GM12878 (cell line): ENCODE measurements around the gene PLG. TPM values are rescaled to one million over a fixed set of nuclear protein-coding genes. Genes with fewer than 3 reads are reported as not detected.
"Not testable (repeated sequence)": the region's sequence is repeated elsewhere in the genome, so short reads cannot be mapped to it uniquely, and the experiment has no call there.

Source experiments
- ATAC-seq: fragments of 200-7000 bp; cut with Tn5 transposase; 3 replicates; pipeline ENCODE4 v1.9.1; 2020; ENCODE audit warnings: mild to moderate bottlenecking, moderate library complexity
- Bru-seq: library from RNA; stranded (reverse); fragments of 400-500 nt; gene quantifications from one replicate; lab custom pipeline; 2021; lab: Mats Ljungman, UMichigan
- BruChase-seq, 2 experiments: library from RNA; stranded (reverse); fragments of 400-500 nt; gene quantifications; one replicate each; lab custom pipeline; 2021; lab: Mats Ljungman, UMichigan
- BruUV-seq: library from RNA; stranded (reverse); fragments of 400-500 nt; replicated peaks from 2 replicates; lab custom pipeline; 2021; lab: Mats Ljungman, UMichigan
- CTCF ChIA-PET: fragments of 300-600 bp; sonication (Branson Sonifier 250); formaldehyde crosslinking; extraction: SDS; loops from one replicate; lab custom pipeline; 2021; ENCODE audit warnings: inconsistent platforms; lab: Yijun Ruan, JAX
- POLR2A ChIA-PET: fragments of 350-600 bp; formaldehyde crosslinking; extraction: SDS; loops from one replicate; lab custom pipeline; 2021; ENCODE audit warnings: inconsistent platforms; lab: Charles Lee
- RAD21 ChIA-PET: fragments of 300-600 bp; sonication (Branson Sonifier 250); formaldehyde crosslinking; loops from one replicate; lab custom pipeline; 2023; ENCODE audit warnings: antibody characterized with exemption; ENCODE audit not compliant: unreplicated experiment; lab: Charles Lee
- SMC1A ChIA-PET: fragments of 300-600 bp; sonication (Branson Sonifier 250); formaldehyde crosslinking; loops from one replicate; lab custom pipeline; 2023; ENCODE audit not compliant: unreplicated experiment, uncharacterized antibody; lab: Charles Lee
- DNase-seq: peaks from one replicate; pipeline ENCODE4 v3.0.0-alpha.2; 2011; ENCODE audit warnings: low read depth, low spot score
- FAIRE-seq: peaks from 3 replicates; lab custom pipeline; 2011; peaks lifted over from hg19 to GRCh38; lab: Jason Lieb, UNC
- H2AFZ ChIP-seq: 2 replicates; pipeline ENCODE4 v1.6.0; 2011; ENCODE audit warnings: low read depth, low read length, control low read depth; ENCODE audit not compliant: control insufficient read depth
- H3K27ac ChIP-seq: 2 replicates; pipeline ENCODE4 v1.5.1; 2011; ENCODE audit warnings: control low read depth; ENCODE audit not compliant: control insufficient read depth, insufficient read depth
- H3K27me3 ChIP-seq, 2 experiments: replicated peaks in 1 of 2; 2 replicates each; pipeline versions ENCODE4 v1.6.0 to v1.6.1; 2011; ENCODE audit warnings: low read length in 1 of 2; ENCODE audit not compliant: control insufficient read depth in 2 of 2, insufficient read depth in 2 of 2
- H3K36me3 ChIP-seq, 2 experiments: 2 replicates each; pipeline ENCODE4 v1.5.1; 2011; ENCODE audit warnings: low read length in 1 of 2; ENCODE audit not compliant: control insufficient read depth in 2 of 2, insufficient read depth in 2 of 2
- H3K4me1 ChIP-seq: 2 replicates; pipeline ENCODE4 v1.6.1; 2011; ENCODE audit warnings: mild to moderate bottlenecking, low read length, moderate library complexity, mixed read lengths; ENCODE audit not compliant: control insufficient read depth, insufficient read depth
- H3K4me2 ChIP-seq: 2 replicates; pipeline ENCODE4 v1.6.0; 2011; ENCODE audit warnings: control low read depth; ENCODE audit not compliant: control insufficient read depth, insufficient read depth
- H3K4me3 ChIP-seq: fragments of 200-600 bp; sonication (generic); 2 replicates; pipeline ENCODE4 v1.5.1; 2016
- H3K79me2 ChIP-seq: 2 replicates; pipeline ENCODE4 v1.6.0; 2011; ENCODE audit warnings: low read length; ENCODE audit not compliant: control insufficient read depth, insufficient read depth
- H3K9ac ChIP-seq: 2 replicates; pipeline ENCODE4 v1.8.0; 2011; ENCODE audit warnings: low read length, control low read depth, mixed read lengths; ENCODE audit not compliant: control insufficient read depth, insufficient read depth
- H3K9me3 ChIP-seq: replicated peaks from 3 replicates; pipeline ENCODE4 v1.5.1; 2011; ENCODE audit warnings: mild to moderate bottlenecking, low read length; ENCODE audit not compliant: control insufficient read depth, insufficient read depth
- H4K20me1 ChIP-seq: 2 replicates; pipeline ENCODE4 v1.6.0; 2011; ENCODE audit not compliant: control insufficient read depth, insufficient read depth
- BMI1 ChIP-seq: fragments of 450-650 bp; IDR thresholded peaks from 2 replicates; pipeline ENCODE4 v1.6.1; 2016; ENCODE audit warnings: mild to moderate bottlenecking, moderate library complexity, borderline replicate concordance
- CUX1 ChIP-seq: IDR thresholded peaks from 2 replicates; pipeline ENCODE4 v1.6.1; 2012; ENCODE audit warnings: improper control_type of control experiment, low read depth, low read length; ENCODE audit not compliant: insufficient replicate concordance
- EED ChIP-seq: sonication (generic); IDR thresholded peaks from 2 replicates; pipeline ENCODE4 v1.6.1; 2016; ENCODE audit warnings: antibody characterized with exemption, low read depth
- PAX5 ChIP-seq: IDR thresholded peaks from 2 replicates; pipeline ENCODE4 v1.6.1; 2011; ENCODE audit warnings: low read depth, low read length, borderline replicate concordance
- RB1 ChIP-seq: fragments of 450-650 bp; formaldehyde crosslinking; IDR thresholded peaks from 2 replicates; pipeline ENCODE4 v1.6.1; 2017; ENCODE audit warnings: mild to moderate bottlenecking, borderline replicate concordance
- SMAD1 ChIP-seq: fragments of 450-650 bp; IDR thresholded peaks from 2 replicates; pipeline ENCODE4 v1.6.1; 2018; ENCODE audit warnings: mild to moderate bottlenecking, low read depth; ENCODE audit not compliant: partially characterized antibody
- TCF3 ChIP-seq: IDR thresholded peaks from 2 replicates; pipeline ENCODE4 v1.6.1; 2012; ENCODE audit warnings: low read depth, mild to moderate bottlenecking, low read length, borderline replicate concordance; ENCODE audit not compliant: insufficient read depth
- WGBS: methylation state at CpG from one replicate; pipeline ENCODE4 v1.1.6; 2016; ENCODE audit warnings: low lambda C conversion rate; ENCODE audit not compliant: insufficient replicate concordance, insufficient coverage; ENCODE audit errors: missing lambda C conversion rate; 5-methylcytosine and 5-hydroxymethylcytosine counted together
- in situ Hi-C: fragments of 300-500 bp; cut with MboI; formaldehyde crosslinking; loops from 9 replicates; pipeline ENCODE4 v1.14.3; 2018; ENCODE audit warnings: mixed read lengths
- intact Hi-C: fragments of 100-400 bp; cut with micrococcal nuclease; formaldehyde crosslinking; loops from one replicate; pipeline ENCODE4 v1.14.2; 2022; ENCODE audit not compliant: unreplicated experiment
- long read RNA-seq, 2 experiments: library from polyadenylated mRNA; unstranded; transcript quantifications; one replicate each; pipeline ENCODE4 v2.0.0, GENCODE V29; 2019 to 2020
- polyA minus RNA-seq, 3 experiments: library from RNA; depleted of rRNA, polyadenylated mRNA; stranded (reverse); fragments of >200 nt; gene quantifications; 2 replicates each; pipeline ENCODE4 v1.2.3, GENCODE V29; 2011
- polyA plus RNA-seq, 11 experiments: library from polyadenylated mRNA; depleted of rRNA in 4 of 11; unstranded in 6 of 11; stranded (reverse) in 5 of 11; fragments of >200 nt; fragmentation: Nextera tagmentation in 4 of 11; fragmentation: Illumina TruSeq in 1 of 11; extraction: Ambion mirVana in 4 of 11; extraction: Trizol in 1 of 11; gene quantifications; 1 replicate in 1 of 11; 2 replicates in 10 of 11; pipeline versions ENCODE4 v1.2.1 to v1.2.3, GENCODE V29; 2011 to 2016; ENCODE audit warnings: inconsistent platforms in 2 of 11, missing spikeins in 2 of 11, low read depth in 1 of 11
- total RNA-seq, 4 experiments: library from RNA; depleted of rRNA in 3 of 4; stranded (reverse); fragments of >200 nt in 3 of 4; fragmentation: Illumina TruSeq in 1 of 4; extraction: Trizol in 1 of 4; gene quantifications; 2 replicates each; pipeline versions ENCODE4 v1.2.1 to v1.2.3, GENCODE V29; 2013 to 2021

PLG gene
- total RNA-seq (2013; cell fraction: nucleolus; rRNA removed): not detected in 2 replicates
- total RNA-seq (2014; rRNA removed): 0.06 and 0.82 TPM in 2 replicates
- total RNA-seq (2014; rRNA removed; fragmentation: Illumina TruSeq; extraction: Trizol): 0.54 and 0.92 TPM in 2 replicates
- total RNA-seq (2021): 0.88 and 1.2 TPM in 2 replicates
- 0.79 TPM for polyA plus RNA-seq (2011; ENCODE audit: low read depth)
- polyA plus RNA-seq (2011; rRNA removed): not detected in 2 replicates
- not detected in 2 replicates for polyA plus RNA-seq (2011; cell fraction: cytosol; rRNA removed)
- polyA plus RNA-seq (2011; cell fraction: nucleus; rRNA removed): not detected in 2 replicates
- 1.0 and 2.0 TPM in 2 replicates for polyA plus RNA-seq (2012)
- 0.32 and 1.2 TPM in 2 replicates for polyA plus RNA-seq (2014; fragmentation: Illumina TruSeq; extraction: Trizol)
- polyA plus RNA-seq (2014; fragmentation: Nextera tagmentation; extraction: Ambion mirVana): 1 to 10 TPM in 1 of 2 experiments, under 1 TPM in 1; 0.97 to 1.6 TPM
- 0.24 and 0.79 TPM in 2 replicates for polyA plus RNA-seq (2014; rRNA removed)
- polyA plus RNA-seq (2016; fragmentation: Nextera tagmentation; extraction: Ambion mirVana): 1 to 10 TPM; 1.5 to 3.0 TPM
- not detected in 2 replicates for polyA minus RNA-seq (2011; rRNA and poly(A)+ RNA removed)
- not detected in 2 replicates for polyA minus RNA-seq (2011; cell fraction: cytosol; rRNA and poly(A)+ RNA removed)
- not detected in 2 replicates for polyA minus RNA-seq (2011; cell fraction: nucleus; rRNA and poly(A)+ RNA removed)
- percentile 21 among the genes with signal in this experiment for Bru-seq, nascent RNA
- percentile 6 among the genes with signal in this experiment for BruChase-seq, experiment 1, labeled RNA remaining after a 6-hour chase
- percentile 4 among the genes with signal in this experiment for BruChase-seq, experiment 2, labeled RNA remaining after a 2-hour chase
- long read RNA-seq, experiment 1: 0 reads
- long read RNA-seq, experiment 2: 0 reads

- RAD21 ChIA-PET, H3K4me1 ChIP-seq: not testable (repeated sequence)
- 46% methylated on average over 6 of the region's 6 CpGs for WGBS
These were observed at the start of gene PLG for GRCh38 chr6:160701918-160702680. PLG (plus strand) TSS chr6:160702244; CDS start chr6:160702305, 61 bp downstream.

DNA sequence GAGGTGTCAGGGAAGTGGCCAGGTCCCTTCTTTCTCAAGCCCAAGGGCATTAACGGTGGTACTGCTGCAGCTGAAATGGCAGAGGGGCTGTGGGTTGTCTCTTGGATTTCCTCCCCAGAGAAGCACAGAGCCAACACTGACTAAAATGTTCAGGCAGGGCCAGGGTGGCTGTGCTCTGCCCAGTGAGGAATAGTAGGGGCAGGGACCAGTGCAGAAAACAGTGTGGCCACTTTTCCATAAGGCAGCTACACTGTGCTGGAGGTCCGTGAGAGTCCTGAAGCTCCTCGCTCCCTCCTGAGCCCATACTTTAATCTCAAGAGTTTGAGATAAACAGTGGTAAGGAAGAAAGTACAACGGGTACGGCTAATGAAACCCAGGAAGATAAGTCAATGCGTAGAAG lies 42.5 kb upstream of the PLG start:
- H3K27me3 ChIP-seq: no peaks in the 10 kb centered on the region; a peak in 1 of 4 replicates
- POLR2A ChIA-PET: no interaction called here
- DNase-seq (no peak), FAIRE-seq (no peak), ATAC-seq (no peak)
- no peaks in the 10 kb centered on the region for H3K9me3 ChIP-seq
- H3K36me3 ChIP-seq: no peaks in the 10 kb centered on the region
- RAD21 ChIA-PET: no interaction called here
- H3K4me1 ChIP-seq: no peaks in the 10 kb centered on the region
- intact Hi-C loops: no loop called here
- in situ Hi-C loops: no loop called here
- CTCF ChIA-PET: no interaction called here
- no peak overlapping the region for H3K4me2 ChIP-seq
- no peaks in the 10 kb centered on the region for H3K79me2 ChIP-seq
- no peak overlapping the region for H2AFZ ChIP-seq
- 36% methylated on average over 6 of the region's 6 CpGs for WGBS
- SMC1A ChIA-PET: no interaction called here
- H3K9ac ChIP-seq: no peak overlapping the region
- BruUV-seq: no TSS peak
- no peak overlapping the region for H3K4me3 ChIP-seq
- no peaks in the 10 kb centered on the region for H4K20me1 ChIP-seq
- no peak overlapping the region for H3K27ac ChIP-seq
- TF ChIP-seq CUX1 (no peak), EED (no peak), PAX5 (no peak), RB1 (no peak), BMI1 (no peak), TCF3 (no peak), SMAD1 (no peak)

More at GRCh38 chr6:160701918-160702680, at the start of gene PLG:
- BruUV-seq, SMC1A ChIA-PET, ATAC-seq, DNase-seq, H3K9me3 ChIP-seq, H3K4me2 ChIP-seq, in situ Hi-C loops, H3K27ac ChIP-seq, H2AFZ ChIP-seq, CTCF ChIA-PET, H4K20me1 ChIP-seq, POLR2A ChIA-PET, FAIRE-seq, H3K79me2 ChIP-seq, H3K27me3 ChIP-seq, H3K4me3 ChIP-seq, H3K9ac ChIP-seq, intact Hi-C loops, H3K36me3 ChIP-seq: not testable (repeated sequence)
